GM21619 (cell line): ENCODE results near the gene CADPS.

Experiments used
- ATAC-seq: cut with Tn5 transposase; IDR thresholded peaks from one replicate; pipeline ENCODE4 v1.9.1; 2021; ENCODE audit not compliant: unreplicated experiment

CADPS gene

GRCh38 chr3:62757045-62757444 lies 118.2 kb downstream of the CADPS start:
- ATAC-seq = no peak

GRCh38 chr3:62755285-62755684 lies 119.9 kb downstream of the CADPS start:
- ATAC-seq = no peak

GRCh38 chr3:62749657-62750056 lies 125.6 kb downstream of the CADPS start:
- no peak for ATAC-seq

GRCh38 chr3:62749130-62749529 lies 126.1 kb downstream of the CADPS start:
- ATAC-seq = no peak

- ATAC-seq = no peak
Observed at GRCh38 chr3:62737449-62737848, 137.8 kb downstream of the CADPS start.

GRCh38 chr3:62735510-62735909 lies 139.7 kb downstream of the CADPS start:
- no peak for ATAC-seq

- no peak for ATAC-seq
Observed at GRCh38 chr3:62732183-62732904, 142.9 kb downstream of the CADPS start.

- no peak for ATAC-seq
Observed at GRCh38 chr3:62727981-62728380, 147.2 kb downstream of the CADPS start.

- no peak for ATAC-seq
Observed at GRCh38 chr3:62727536-62727935, 147.7 kb downstream of the CADPS start.

GRCh38 chr3:62724503-62724902 lies 150.7 kb downstream of the CADPS start:
- ATAC-seq = no peak

GRCh38 chr3:62723914-62724217 lies 151.3 kb downstream of the CADPS start:
- peak; percentile 25 for ATAC-seq

- peak; percentile 44 for ATAC-seq
Observed at GRCh38 chr3:62723166-62723913, 151.9 kb downstream of the CADPS start.

- ATAC-seq = no peak
Observed at GRCh38 chr3:62722344-62722743, 152.9 kb downstream of the CADPS start.

GRCh38 chr3:62718515-62719320 lies 156.5 kb downstream of the CADPS start:
- ATAC-seq = no peak

- ATAC-seq = no peak
Observed at GRCh38 chr3:62718011-62718410, 157.2 kb downstream of the CADPS start.

- no peak for ATAC-seq
Observed at GRCh38 chr3:62712746-62713145, 162.5 kb downstream of the CADPS start.

- ATAC-seq = no peak
Observed at GRCh38 chr3:62710751-62711150, 164.5 kb downstream of the CADPS start.

GRCh38 chr3:62708638-62709373 lies 166.4 kb downstream of the CADPS start:
- ATAC-seq = no peak

- no peak for ATAC-seq
Observed at GRCh38 chr3:62705721-62706120, 169.5 kb downstream of the CADPS start.

GRCh38 chr3:62703451-62704167 lies 171.6 kb downstream of the CADPS start:
- ATAC-seq = no peak

GRCh38 chr3:62700357-62700756 lies 174.9 kb downstream of the CADPS start:
- no peak for ATAC-seq
